Sigmoid colon (tissue), 7 donors: ENCODE data around the gene PLD1. TPM values are rescaled to one million over a fixed set of nuclear protein-coding genes. Genes with fewer than 3 reads are reported as not detected.

Experiments used
- DNase-seq: peaks from one replicate; pipeline ENCODE4 v3.0.0-alpha.2; 2019
- H3K27ac ChIP-seq, 4 donors: fragments of 200-600 bp; sonication (generic); one replicate each; pipeline ENCODE4 v1.5.1; 2016 to 2019; ENCODE audit warnings: mild to moderate bottlenecking in 1 of 4
- H3K27me3 ChIP-seq, 3 donors: fragments of 200-600 bp; sonication (generic); one replicate each; pipeline ENCODE4 v1.5.1; 2019; ENCODE audit warnings: mild to moderate bottlenecking in 1 of 3
- H3K36me3 ChIP-seq, 4 donors: fragments of 200-600 bp; sonication (generic); one replicate each; pipeline ENCODE4 v1.5.1; 2016 to 2019
- H3K4me1 ChIP-seq, 4 donors: fragments of 200-600 bp; sonication (generic); one replicate each; pipeline ENCODE4 v1.5.1; 2017 to 2019
- H3K4me3 ChIP-seq, 4 donors: fragments of 200-600 bp; sonication (generic); one replicate each; pipeline ENCODE4 v1.5.1; 2017 to 2019; ENCODE audit warnings: mild to moderate bottlenecking in 2 of 4, moderate library complexity in 1 of 4
- H3K9me3 ChIP-seq, 4 donors: fragments of 200-600 bp in 3 of 4; sonication (generic) in 3 of 4; one replicate each; pipeline versions ENCODE4 v1.5.1 to v1.6.1; 2013 to 2019
- EP300 ChIP-seq, 4 donors: sonication (generic); formaldehyde crosslinking; IDR thresholded peaks; one replicate each; pipeline ENCODE4 v1.6.1; 2017; ENCODE audit warnings: antibody characterized with exemption in 4 of 4
- POLR2A ChIP-seq, 2 donors: fragments of 450-650 bp; IDR thresholded peaks; one replicate each; pipeline ENCODE4 v1.6.1; 2016; ENCODE audit warnings: antibody characterized with exemption in 2 of 2, mild to moderate bottlenecking in 2 of 2, moderate library complexity in 2 of 2
- POLR2AphosphoS5 ChIP-seq, 4 donors: sonication (generic); formaldehyde crosslinking; IDR thresholded peaks; one replicate each; pipeline ENCODE4 v1.6.1; 2017; ENCODE audit warnings: antibody characterized with exemption in 4 of 4
- WGBS, 2 donors: extraction: QIAGEN DNeasy Blood & Tissue Kit; methylation state at CpG; one replicate each; pipeline ENCODE4 v1.1.7; 2013; 5-methylcytosine and 5-hydroxymethylcytosine counted together
- intact Hi-C: fragments of 100-400 bp; cut with DNase I; formaldehyde crosslinking; loops from one replicate; pipeline ENCODE4 v1.15.1; 2023
- polyA plus RNA-seq, 3 donors: library from polyadenylated mRNA; stranded (reverse); fragments of 200-250 nt; gene quantifications; one replicate each; pipeline ENCODE4 v1.2.3, GENCODE V29; 2013
- total RNA-seq, 4 donors: library from RNA; depleted of rRNA; stranded (reverse); fragments of >200 nt; gene quantifications; one replicate each; pipeline ENCODE4 v1.1.0, GENCODE V29; 2016
- TF ChIP-seq, protein P1 (sequence below), 4 experiments: fragments of 450-650 bp in 3 of 4; fragments of 200-600 bp in 1 of 4; IDR thresholded peaks; one replicate each; pipeline ENCODE4 v1.5.1; 2016 to 2019; ENCODE audit warnings: antibody characterized with exemption in 4 of 4, mild to moderate bottlenecking in 3 of 4, moderate library complexity in 2 of 4
- donor health status: healthy with polysubstance abuse.
- donor health status: Bipolar disorder and iron deficiency.
- donor health status: healthy.

The PLD1 gene
- total and polyA plus RNA-seq, 7 donors: 8.6 to 24.3 (median 12.2) TPM

GRCh38 chr3:171607452-171607851 lies 202.8 kb downstream of the PLD1 start:
- TF ChIP-seq POLR2AphosphoS5 (IDR thresholded peaks at IDR 0.05): no peak
- no peak for TF ChIP-seq EP300 (IDR thresholded peaks at IDR 0.05)
- TF ChIP-seq, protein P1, sequence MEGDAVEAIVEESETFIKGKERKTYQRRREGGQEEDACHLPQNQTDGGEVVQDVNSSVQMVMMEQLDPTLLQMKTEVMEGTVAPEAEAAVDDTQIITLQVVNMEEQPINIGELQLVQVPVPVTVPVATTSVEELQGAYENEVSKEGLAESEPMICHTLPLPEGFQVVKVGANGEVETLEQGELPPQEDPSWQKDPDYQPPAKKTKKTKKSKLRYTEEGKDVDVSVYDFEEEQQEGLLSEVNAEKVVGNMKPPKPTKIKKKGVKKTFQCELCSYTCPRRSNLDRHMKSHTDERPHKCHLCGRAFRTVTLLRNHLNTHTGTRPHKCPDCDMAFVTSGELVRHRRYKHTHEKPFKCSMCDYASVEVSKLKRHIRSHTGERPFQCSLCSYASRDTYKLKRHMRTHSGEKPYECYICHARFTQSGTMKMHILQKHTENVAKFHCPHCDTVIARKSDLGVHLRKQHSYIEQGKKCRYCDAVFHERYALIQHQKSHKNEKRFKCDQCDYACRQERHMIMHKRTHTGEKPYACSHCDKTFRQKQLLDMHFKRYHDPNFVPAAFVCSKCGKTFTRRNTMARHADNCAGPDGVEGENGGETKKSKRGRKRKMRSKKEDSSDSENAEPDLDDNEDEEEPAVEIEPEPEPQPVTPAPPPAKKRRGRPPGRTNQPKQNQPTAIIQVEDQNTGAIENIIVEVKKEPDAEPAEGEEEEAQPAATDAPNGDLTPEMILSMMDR (IDR thresholded peaks at IDR 0.05): no peak
- no peak for TF ChIP-seq POLR2A (IDR thresholded peaks at IDR 0.05)
- H3K27ac ChIP-seq: no peak overlapping the region
- intact Hi-C loops: no loop called here

DNA sequence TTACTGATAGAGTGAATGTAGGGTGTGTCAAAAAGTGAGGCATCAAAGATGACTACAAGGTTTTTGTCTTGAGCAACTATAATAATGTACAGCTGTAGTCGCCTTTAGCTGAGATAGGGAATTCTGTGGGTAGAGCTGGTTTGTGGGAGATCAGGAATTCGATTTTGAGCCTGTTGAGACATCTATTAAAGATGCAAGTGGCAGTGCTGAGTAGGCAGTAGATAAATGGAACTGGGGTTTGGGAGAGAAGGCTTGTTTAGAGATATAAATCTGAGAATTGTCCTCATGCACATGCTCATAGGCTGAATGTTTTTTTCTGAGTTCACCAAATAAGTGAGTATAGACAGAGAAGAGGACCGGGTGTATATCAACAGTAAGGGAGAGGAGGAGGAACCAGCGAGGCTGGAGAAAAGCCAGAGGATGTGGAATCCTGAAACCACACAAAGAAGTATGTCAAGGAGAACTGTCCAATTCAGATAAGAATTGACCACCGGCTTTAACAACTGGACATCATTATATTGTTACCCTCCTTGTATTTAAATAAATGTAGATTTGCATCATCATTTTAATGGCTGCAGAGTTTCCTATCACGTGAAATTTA lies 204.0 kb downstream of the PLD1 start:
- WGBS, 2 donors: 80 to 87% methylated on average over 6 of the region's 6 CpGs
- peaks cover 0 to 11% (median 0%) of the 10 kb centered on the region in 4 donors for H3K36me3 ChIP-seq

More at GRCh38 chr3:171607452-171607851, 202.8 kb downstream of the PLD1 start:
- WGBS, 2 donors: 84 to 95% methylated on average over 1 of the region's 1 CpG
- H3K4me3 ChIP-seq: no peak overlapping the region
- H3K36me3 ChIP-seq: peaks cover 0 to 7% (median 0%) of the 10 kb centered on the region in 4 donors
- no peaks in the 10 kb centered on the region for H3K4me1 ChIP-seq
- no peaks in the 10 kb centered on the region for H3K27me3 ChIP-seq
- DNase-seq: no peak
- H3K9me3 ChIP-seq: no peaks in the 10 kb centered on the region

GRCh38 chr3:171604370-171604769 lies 205.9 kb downstream of the PLD1 start:
- no peak for DNase-seq
- Histone ChIP-seq H3K4me1 (no peaks in the 10 kb centered on the region), H3K27me3 (no peaks in the 10 kb centered on the region), H3K36me3 (peaks cover 0 to 11% (median 0%) of the 10 kb centered on the region in 4 donors), H3K4me3 (no peak overlapping the region), H3K9me3 (no peaks in the 10 kb centered on the region), H3K27ac (no peak overlapping the region)
- intact Hi-C loops: no loop called here
- TF ChIP-seq, protein P1 (IDR thresholded peaks at IDR 0.05): no peak
- no peak for TF ChIP-seq EP300 (IDR thresholded peaks at IDR 0.05)
- TF ChIP-seq POLR2AphosphoS5 (IDR thresholded peaks at IDR 0.05): no peak
- TF ChIP-seq POLR2A (IDR thresholded peaks at IDR 0.05): no peak
- 95 to 97% methylated on average over 5 of the region's 5 CpGs for WGBS, 2 donors

More for the DNA sequence above, 204.0 kb downstream of the PLD1 start:
- H3K27ac ChIP-seq: no peak overlapping the region
- H3K27me3 ChIP-seq: no peaks in the 10 kb centered on the region
- DNase-seq: no peak
- TF ChIP-seq POLR2AphosphoS5 (IDR thresholded peaks at IDR 0.05) (no peak), EP300 (IDR thresholded peaks at IDR 0.05) (no peak), POLR2A (IDR thresholded peaks at IDR 0.05) (no peak)
- TF ChIP-seq, protein P1 (IDR thresholded peaks at IDR 0.05): no peak
- H3K4me1 ChIP-seq: no peaks in the 10 kb centered on the region
- intact Hi-C loops: no loop called here
- no peak overlapping the region for H3K4me3 ChIP-seq
- H3K9me3 ChIP-seq: no peaks in the 10 kb centered on the region

DNA sequence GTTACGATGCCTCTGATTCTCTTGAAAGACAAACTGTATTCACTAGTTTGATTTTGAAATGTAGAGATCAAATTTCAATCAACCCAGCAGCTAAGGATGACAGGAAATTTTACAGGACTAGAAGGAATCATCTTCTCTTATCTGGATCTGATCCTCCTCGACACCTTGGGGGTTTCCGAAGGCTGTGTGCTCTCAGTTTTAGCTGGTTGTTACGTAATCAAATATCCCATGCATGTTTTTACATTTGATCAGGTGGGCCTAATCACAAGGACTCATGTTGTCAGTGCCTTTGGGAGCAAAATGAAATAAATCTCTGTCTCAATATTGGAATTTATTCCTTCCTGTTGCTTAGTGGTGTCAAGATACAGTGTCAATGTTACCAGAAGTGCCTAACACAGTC lies 208.2 kb downstream of the PLD1 start:
- H3K27me3 ChIP-seq: no peaks in the 10 kb centered on the region
- H3K27ac ChIP-seq: no peak overlapping the region
- 93 to 94% methylated on average over 4 of the region's 4 CpGs for WGBS, 2 donors
- intact Hi-C loops: no loop called here
- H3K36me3 ChIP-seq: peaks cover 0 to 11% (median 0%) of the 10 kb centered on the region in 4 donors
- H3K9me3 ChIP-seq: no peaks in the 10 kb centered on the region
- no peak for DNase-seq
- TF ChIP-seq EP300 (IDR thresholded peaks at IDR 0.05) (no peak), POLR2AphosphoS5 (IDR thresholded peaks at IDR 0.05) (no peak), POLR2A (IDR thresholded peaks at IDR 0.05) (no peak)
- TF ChIP-seq, protein P1 (IDR thresholded peaks at IDR 0.05): no peak
- H3K4me1 ChIP-seq: no peaks in the 10 kb centered on the region
- no peak overlapping the region for H3K4me3 ChIP-seq

GRCh38 chr3:171600030-171600429 lies 210.3 kb downstream of the PLD1 start:
- intact Hi-C loops: no loop called here
- Histone ChIP-seq H3K9me3 (no peaks in the 10 kb centered on the region), H3K36me3 (peaks cover 0 to 11% (median 0%) of the 10 kb centered on the region in 4 donors), H3K27me3 (no peaks in the 10 kb centered on the region), H3K4me3 (no peak overlapping the region), H3K27ac (no peak overlapping the region), H3K4me1 (no peaks in the 10 kb centered on the region)
- TF ChIP-seq EP300 (IDR thresholded peaks at IDR 0.05) (no peak), POLR2AphosphoS5 (IDR thresholded peaks at IDR 0.05) (no peak)
- TF ChIP-seq, protein P1 (IDR thresholded peaks at IDR 0.05): no peak
- WGBS, 2 donors: 95 to 97% methylated on average over 6 of the region's 6 CpGs
- no peak for DNase-seq
